Right forelimb (tissue), 1 donor: Measurements from ENCODE around the gene PYDC1.
"Not testable (repeated sequence)": the region's sequence is repeated elsewhere in the genome, so short reads cannot be mapped to it uniquely, and the experiment has no call there.

Experiments
- DNase-seq: peaks from one replicate; pipeline ENCODE4 v3.0.0-alpha.2; 2018

Gene PYDC1

DNA sequence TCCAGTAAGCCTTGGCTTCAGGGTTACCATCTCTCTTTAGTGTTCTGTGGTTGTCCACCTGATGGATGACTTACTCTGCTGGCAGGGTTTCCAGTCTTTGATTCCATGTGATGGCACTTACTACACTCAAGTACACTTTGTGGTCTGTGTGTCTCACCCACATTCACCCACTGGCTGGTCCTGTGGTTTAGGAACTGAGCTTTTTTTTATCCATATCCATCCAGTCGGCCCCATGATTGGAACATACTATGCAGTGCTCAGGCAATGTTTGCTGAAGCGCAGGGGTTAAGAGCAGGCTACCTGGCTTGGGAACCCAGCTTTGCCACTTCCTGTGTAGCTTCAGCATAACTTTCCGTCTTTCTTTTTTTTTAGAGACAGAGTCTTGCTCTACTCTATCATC, 39.8 kb downstream of the PYDC1 start:
- no peak for DNase-seq

DNA sequence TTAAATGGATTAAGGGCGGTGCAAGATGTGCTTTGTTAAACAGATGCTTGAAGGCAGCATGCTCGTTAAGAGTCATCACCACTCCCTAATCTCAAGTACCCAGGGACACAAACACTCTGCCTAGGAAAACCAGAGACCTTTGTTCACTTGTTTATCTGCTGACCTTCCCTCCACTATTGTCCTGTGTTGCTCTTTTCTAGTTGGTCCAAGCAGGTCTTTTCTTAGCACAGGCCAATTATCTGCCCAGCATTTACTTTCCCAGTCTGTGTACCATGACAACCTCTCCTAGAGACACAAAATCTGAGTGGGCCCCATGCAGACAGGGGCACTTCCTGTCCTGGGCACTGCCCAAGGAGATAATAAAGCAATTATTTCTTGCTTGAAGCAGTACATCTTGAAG, 46.9 kb downstream of the PYDC1 start:
- not testable (repeated sequence) for DNase-seq

DNA sequence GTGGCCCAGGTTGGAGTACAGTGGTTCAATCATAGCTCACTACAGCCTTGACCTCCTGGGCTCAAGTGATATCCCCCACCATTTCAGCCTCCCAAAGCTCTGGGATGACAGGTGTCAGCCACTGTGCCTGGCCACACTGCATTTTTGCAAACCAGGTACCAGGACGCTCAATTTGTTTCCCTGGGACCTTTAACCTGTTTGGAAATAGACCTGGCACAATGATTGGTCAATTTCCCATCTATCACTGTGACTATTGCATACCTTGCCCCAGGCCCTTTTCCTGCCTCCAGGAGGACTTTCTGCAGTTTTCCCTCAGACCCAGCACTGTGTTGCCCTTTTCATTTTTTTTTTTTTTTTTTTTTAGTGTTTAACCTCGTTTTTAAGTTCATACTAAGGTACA, 48.1 kb downstream of the PYDC1 start:
- no peak for DNase-seq

DNA sequence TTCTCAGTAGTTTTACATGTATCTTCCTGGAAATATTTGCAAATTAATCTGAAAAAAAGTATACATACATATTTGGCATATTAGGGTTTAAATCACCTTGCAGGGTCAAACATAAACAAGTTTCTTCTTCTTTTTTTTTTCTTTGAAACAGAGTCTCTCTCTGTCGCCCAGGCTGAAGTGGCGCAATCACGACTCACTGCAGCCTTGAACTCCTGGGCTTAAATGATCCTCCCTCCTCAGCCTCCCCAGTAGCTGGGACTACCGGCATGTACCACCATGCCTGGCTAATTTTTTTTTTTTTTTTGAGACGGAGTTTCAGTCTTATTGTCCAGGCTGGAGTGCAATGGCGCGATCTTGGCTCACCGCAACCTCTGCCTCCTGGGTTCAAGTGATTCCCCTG, 49.6 kb downstream of the PYDC1 start:
- no peak for DNase-seq
